ENCODE data around the gene SLC22A31. TPM values are rescaled to one million over a fixed set of nuclear protein-coding genes. Genes with fewer than 3 reads are reported as not detected.
"Not testable (repeated sequence)": the region's sequence is repeated elsewhere in the genome, so short reads cannot be mapped to it uniquely, and the experiment has no call there.

SLC22A31 gene
- under 1 TPM in 1 of 2 donors, not detected in 1; 0.75 TPM for total RNA-seq

GRCh38 chr16:89200124-89200849 lies at the start of gene SLC22A31:
Gene SLC22A31, minus strand, starts transcription at chr16:89200537. Its CDS starts 36 bp downstream, at chr16:89200501.
- DNase-seq (ENCODE audit: low spot score): no peak
- no peaks in the 10 kb centered on the region for H3K9me3 ChIP-seq
- no peak within 1 kb of the TSS for H3K27ac ChIP-seq
- TF ChIP-seq CTCF (IDR thresholded peaks at IDR 0.05): no peak
- peaks cover 4 to 20% of the 10 kb centered on the region in 2 donors for H3K27me3 ChIP-seq
- no peaks in the 10 kb centered on the region for H3K36me3 ChIP-seq
- H3K4me1 ChIP-seq: peaks cover 0 to 17% of the 10 kb centered on the region in 2 donors
- peak within 1 kb of the TSS in 1 of 2 donors; percentile 45 for H3K4me3 ChIP-seq

GRCh38 chr16:89248196-89248982 lies 48.1 kb upstream of the SLC22A31 start:
- Histone ChIP-seq H3K9me3 (no peaks in the 10 kb centered on the region), H3K4me1 (peaks cover 0 to 8% of the 10 kb centered on the region in 2 donors), H3K36me3 (no peaks in the 10 kb centered on the region), H3K4me3 (peak overlapping the region; percentile 44 to 59), H3K27me3 (no peaks in the 10 kb centered on the region), H3K27ac (no peak overlapping the region)
- no peak for TF ChIP-seq CTCF (IDR thresholded peaks at IDR 0.05)
- no peak for DNase-seq (ENCODE audit: low spot score)

GRCh38 chr16:89247734-89248075 lies 47.4 kb upstream of the SLC22A31 start:
- not testable (repeated sequence) for H3K27me3 ChIP-seq; H3K4me1 ChIP-seq; H3K27ac ChIP-seq; H3K36me3 ChIP-seq; H3K9me3 ChIP-seq; DNase-seq (ENCODE audit: low spot score)
- peak overlapping the region; percentile 44 to 59 for H3K4me3 ChIP-seq

- DNase-seq (ENCODE audit: low spot score): peak; percentile 84
- H3K36me3 ChIP-seq: no peaks in the 10 kb centered on the region
- no peaks in the 10 kb centered on the region for H3K9me3 ChIP-seq
Measured at GRCh38 chr16:89246903-89247733, 46.8 kb upstream of the SLC22A31 start.

GRCh38 chr16:89246383-89246902 lies 46.1 kb upstream of the SLC22A31 start:
- TF ChIP-seq CTCF (IDR thresholded peaks at IDR 0.05): no peak
- no peak overlapping the region for H3K27ac ChIP-seq
- peak overlapping the region; percentile 44 to 59 for H3K4me3 ChIP-seq

More at GRCh38 chr16:89246903-89247733, 46.8 kb upstream of the SLC22A31 start:
- TF ChIP-seq CTCF (IDR thresholded peaks at IDR 0.05): no peak
- no peaks in the 10 kb centered on the region for H3K27me3 ChIP-seq
- peak overlapping the region; percentile 44 to 59 for H3K4me3 ChIP-seq
- H3K4me1 ChIP-seq: peaks cover 0 to 8% of the 10 kb centered on the region in 2 donors
- no peak overlapping the region for H3K27ac ChIP-seq

More at GRCh38 chr16:89246383-89246902, 46.1 kb upstream of the SLC22A31 start:
- no peaks in the 10 kb centered on the region for H3K9me3 ChIP-seq
- peaks cover 0 to 8% of the 10 kb centered on the region in 2 donors for H3K4me1 ChIP-seq
- no peak for DNase-seq (ENCODE audit: low spot score)
- no peaks in the 10 kb centered on the region for H3K36me3 ChIP-seq
- no peaks in the 10 kb centered on the region for H3K27me3 ChIP-seq

Data from right atrium auricular region (tissue), 2 donors.